ENCODE measurements around the gene USP16. TPM values are rescaled to one million over a fixed set of nuclear protein-coding genes. Genes with fewer than 3 reads are reported as not detected.

The USP16 gene
- total and polyA plus RNA-seq, 2 of the 13 experiments (the other 11 are each of a cell fraction or from before 2014, with no cell fraction given), result 16.5 to 46.9 TPM

DNA sequence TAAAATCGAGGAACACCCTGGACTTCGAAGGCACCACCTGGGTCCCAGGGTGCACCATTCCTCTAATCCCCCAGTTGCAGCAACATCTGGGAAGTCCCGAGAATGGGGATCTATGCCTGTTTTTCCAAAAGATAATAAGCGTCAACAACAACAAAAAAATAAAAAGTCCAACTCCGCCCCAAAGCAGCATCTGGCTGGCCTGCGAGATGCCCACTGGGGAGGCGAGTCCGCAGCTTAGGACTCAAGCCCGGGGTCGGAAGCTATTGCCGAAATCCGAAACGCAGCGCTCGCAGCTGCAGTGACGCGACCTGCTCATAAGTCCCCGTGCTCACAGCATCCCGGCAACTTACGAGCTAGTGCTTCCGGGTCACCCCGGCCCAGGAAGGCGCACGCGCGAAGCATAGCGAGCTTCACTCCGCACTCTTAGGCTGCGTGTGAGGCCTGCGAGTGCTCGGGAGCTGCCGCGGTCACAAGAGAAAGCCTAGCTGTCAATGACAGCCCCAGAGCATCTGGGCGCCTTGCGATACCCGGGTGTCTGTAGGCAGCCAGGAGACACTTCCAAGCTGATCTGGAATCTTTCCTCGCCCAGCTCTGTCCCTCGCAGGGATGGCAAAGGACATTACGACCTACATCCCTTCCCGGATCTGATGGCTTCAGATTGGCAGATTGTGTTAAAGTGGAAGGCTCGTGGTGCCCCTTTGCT is 21.9 kb upstream of the USP16 start (continued):
- TF ChIP-seq, protein P1, sequence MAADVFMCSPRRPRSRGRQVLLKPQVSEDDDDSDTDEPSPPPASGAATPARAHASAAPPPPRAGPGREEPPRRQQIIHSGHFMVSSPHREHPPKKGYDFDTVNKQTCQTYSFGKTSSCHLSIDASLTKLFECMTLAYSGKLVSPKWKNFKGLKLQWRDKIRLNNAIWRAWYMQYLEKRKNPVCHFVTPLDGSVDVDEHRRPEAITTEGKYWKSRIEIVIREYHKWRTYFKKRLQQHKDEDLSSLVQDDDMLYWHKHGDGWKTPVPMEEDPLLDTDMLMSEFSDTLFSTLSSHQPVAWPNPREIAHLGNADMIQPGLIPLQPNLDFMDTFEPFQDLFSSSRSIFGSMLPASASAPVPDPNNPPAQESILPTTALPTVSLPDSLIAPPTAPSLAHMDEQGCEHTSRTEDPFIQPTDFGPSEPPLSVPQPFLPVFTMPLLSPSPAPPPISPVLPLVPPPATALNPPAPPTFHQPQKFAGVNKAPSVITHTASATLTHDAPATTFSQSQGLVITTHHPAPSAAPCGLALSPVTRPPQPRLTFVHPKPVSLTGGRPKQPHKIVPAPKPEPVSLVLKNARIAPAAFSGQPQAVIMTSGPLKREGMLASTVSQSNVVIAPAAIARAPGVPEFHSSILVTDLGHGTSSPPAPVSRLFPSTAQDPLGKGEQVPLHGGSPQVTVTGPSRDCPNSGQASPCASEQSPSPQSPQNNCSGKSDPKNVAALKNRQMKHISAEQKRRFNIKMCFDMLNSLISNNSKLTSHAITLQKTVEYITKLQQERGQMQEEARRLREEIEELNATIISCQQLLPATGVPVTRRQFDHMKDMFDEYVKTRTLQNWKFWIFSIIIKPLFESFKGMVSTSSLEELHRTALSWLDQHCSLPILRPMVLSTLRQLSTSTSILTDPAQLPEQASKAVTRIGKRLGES (CRISPR knock-in tag; IDR thresholded peaks at IDR 0.05; ENCODE audit: borderline replicate concordance), result 0 out of 2 replicates have a peak, but pooled peaks have one; percentile 31
- TF ChIP-seq POGZ (CRISPR knock-in tag; IDR thresholded peaks at IDR 0.05) (peak; percentile 65; the same call in 1 of the 2 replicates), ZFX (CRISPR knock-in tag; IDR thresholded peaks at IDR 0.05; ENCODE audit: low read depth) (peak; percentile 97), DR1 (CRISPR knock-in tag; IDR thresholded peaks at IDR 0.05) (peak; percentile 29; the same call in 1 of the 2 replicates), ZNF24 (IDR thresholded peaks at IDR 0.05) (no peak), ZHX2 (IDR thresholded peaks at IDR 0.05; ENCODE audit: low read depth) (peak; percentile 72; the same call in 1 of the 2 replicates), ZHX2 (CRISPR knock-in tag; IDR thresholded peaks at IDR 0.05; ENCODE audit: borderline replicate concordance) (no peak), ZFP37 (CRISPR knock-in tag; IDR thresholded peaks at IDR 0.05; ENCODE audit: borderline replicate concordance) (0 out of 2 replicates have a peak, but pooled peaks have one; percentile 78), CHCHD3 (CRISPR knock-in tag; IDR thresholded peaks at IDR 0.05) (no peak), ZBTB39 (CRISPR knock-in tag; IDR thresholded peaks at IDR 0.05) (no peak; the same call in 1 of the 2 replicates), MAFF (IDR thresholded peaks at IDR 0.05; ENCODE audit: low read depth, low read length) (no peak), MYPOP (CRISPR knock-in tag; IDR thresholded peaks at IDR 0.05) (peak; percentile 68; the same call in 1 of the 2 replicates)
- TF ChIP-seq, protein P2, sequence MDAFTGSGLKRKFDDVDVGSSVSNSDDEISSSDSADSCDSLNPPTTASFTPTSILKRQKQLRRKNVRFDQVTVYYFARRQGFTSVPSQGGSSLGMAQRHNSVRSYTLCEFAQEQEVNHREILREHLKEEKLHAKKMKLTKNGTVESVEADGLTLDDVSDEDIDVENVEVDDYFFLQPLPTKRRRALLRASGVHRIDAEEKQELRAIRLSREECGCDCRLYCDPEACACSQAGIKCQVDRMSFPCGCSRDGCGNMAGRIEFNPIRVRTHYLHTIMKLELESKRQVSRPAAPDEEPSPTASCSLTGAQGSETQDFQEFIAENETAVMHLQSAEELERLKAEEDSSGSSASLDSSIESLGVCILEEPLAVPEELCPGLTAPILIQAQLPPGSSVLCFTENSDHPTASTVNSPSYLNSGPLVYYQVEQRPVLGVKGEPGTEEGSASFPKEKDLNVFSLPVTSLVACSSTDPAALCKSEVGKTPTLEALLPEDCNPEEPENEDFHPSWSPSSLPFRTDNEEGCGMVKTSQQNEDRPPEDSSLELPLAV (CRISPR knock-in tag; conservative IDR thresholded peaks at IDR 0.05; ENCODE audit: low read depth), result no peak

All from HepG2 (cell line).